Aortic smooth muscle cell (primary cell): Measurements from ENCODE around the gene LCE1B. TPM values are rescaled to one million over a fixed set of nuclear protein-coding genes. Genes with fewer than 3 reads are reported as not detected.

Source experiments
- total RNA-seq: library from RNA; depleted of rRNA; stranded (reverse); fragments of >200 nt; gene quantifications from 2 replicates; pipeline ENCODE4 v1.2.3, GENCODE V29; 2014

The LCE1B gene, protein sequence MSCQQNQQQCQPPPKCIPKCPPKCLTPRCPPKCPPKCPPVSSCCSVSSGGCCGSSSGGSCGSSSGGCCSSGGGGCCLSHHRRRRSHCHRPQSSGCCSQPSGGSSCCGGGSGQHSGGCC
- not detected in 2 replicates for total RNA-seq

DNA sequence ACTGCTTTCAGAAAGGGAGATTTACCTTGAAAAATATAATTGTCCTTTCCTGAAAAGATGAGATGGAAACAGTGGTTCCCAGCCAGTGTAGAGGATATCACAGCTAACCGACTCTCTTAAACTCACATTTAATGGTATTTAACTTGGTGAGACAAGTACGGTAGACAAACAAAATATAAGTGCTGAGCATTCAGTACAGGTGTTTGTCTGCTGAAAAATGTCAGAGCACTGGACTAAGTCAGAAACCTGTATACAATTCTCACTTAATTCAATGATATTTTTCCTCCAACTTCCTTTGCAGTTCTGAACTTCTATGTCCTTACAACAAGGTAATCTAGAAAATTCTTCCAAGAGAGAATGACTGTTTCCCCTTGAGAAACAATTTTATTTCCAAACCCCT is at the start of gene LCE1B:
LCE1B (plus strand) TSS at position 301 of the 400 bp plus-strand sequence. CDS start 476 bp downstream, outside the sequence.

DNA sequence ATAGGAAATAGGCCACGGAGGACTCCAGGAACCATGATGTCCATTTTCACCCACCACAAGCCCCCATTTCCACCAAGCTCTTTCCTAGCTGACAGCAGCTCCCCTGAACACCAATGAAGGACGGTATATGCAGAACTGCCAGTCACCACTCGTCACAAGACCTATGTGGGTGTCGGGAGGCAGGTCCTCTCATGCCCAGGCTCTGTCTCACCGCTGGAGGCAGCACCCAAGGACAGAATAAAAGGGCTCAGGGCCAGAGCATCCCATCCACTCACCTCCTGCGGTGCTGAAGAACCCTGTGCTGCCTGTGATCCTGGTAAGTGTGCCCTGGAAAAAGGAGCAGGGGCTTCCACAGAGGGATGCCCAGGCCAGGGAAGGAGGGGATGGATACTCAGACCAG is 36.9 kb upstream of the LCE1B start, which contains the start of gene LCE1F:
LCE1F (plus strand) TSS at position 266 of the 400 bp plus-strand sequence. CDS start 1,232 bp downstream, outside the sequence.

DNA sequence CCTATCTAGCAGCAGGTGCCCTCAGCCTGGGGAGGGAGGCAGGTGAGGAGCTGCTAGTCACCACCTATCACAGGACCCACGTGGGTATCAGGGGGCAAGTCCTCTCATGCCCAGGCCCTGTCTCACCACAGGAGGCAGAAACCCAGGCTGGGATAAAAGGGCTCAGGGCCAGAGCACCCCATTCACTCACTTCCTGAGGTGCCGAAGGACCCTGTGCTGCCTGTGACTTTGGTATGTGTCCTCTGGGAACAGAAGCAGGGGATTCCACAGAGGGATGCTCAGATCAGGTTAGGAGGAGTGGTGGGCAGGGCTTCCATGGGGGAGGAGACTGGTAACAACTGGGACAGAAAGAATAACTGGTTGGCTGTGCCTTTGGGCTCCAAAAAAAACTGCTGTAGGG is 25.7 kb upstream of the LCE1B start, which contains the start of gene LCE1E:
LCE1E (plus strand) TSS at position 181 of the 400 bp plus-strand sequence. CDS start 1,043 bp downstream, outside the sequence.

GRCh38 chr1:152796421-152796820 is 15.3 kb upstream of the LCE1B start, which contains the start of gene LCE1D:
LCE1D (plus strand) TSS chr1:152796721; CDS start chr1:152797795, 1,074 bp downstream.

GRCh38 chr1:152806576-152806975 is 5.2 kb upstream of the LCE1B start, which contains the start of gene LCE1C:
LCE1C (minus strand) TSS chr1:152806651; CDS start chr1:152805478, 1,173 bp downstream.

DNA sequence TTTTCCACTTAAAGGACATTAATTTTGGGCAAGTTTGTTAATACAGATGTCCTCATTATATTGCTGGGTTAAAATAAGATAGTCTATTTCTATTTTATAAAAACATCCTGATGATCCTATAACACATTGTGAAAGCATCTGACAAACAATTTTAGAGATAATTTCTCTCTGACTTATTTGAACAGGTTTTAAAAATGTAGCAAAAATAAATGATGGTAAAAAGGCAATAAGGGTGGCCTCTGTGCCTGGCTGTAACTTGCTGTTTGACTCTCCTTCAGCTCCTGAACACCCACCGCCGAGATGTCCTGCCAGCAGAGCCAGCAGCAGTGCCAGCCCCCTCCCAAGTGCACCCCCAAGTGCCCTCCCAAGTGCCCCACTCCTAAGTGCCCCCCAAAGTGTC is 15.4 kb downstream of the LCE1B start, which contains the start of gene LCE1A:
LCE1A (plus strand) TSS at position 301 of the 400 bp plus-strand sequence; CDS start at position 301, 0 bp downstream.

GRCh38 chr1:152842556-152842955 is 30.8 kb downstream of the LCE1B start, which contains the start of gene LCE6A:
LCE6A (plus strand) TSS chr1:152842856; CDS start chr1:152843521, 665 bp downstream.

GRCh38 chr1:152859696-152860095 is 47.9 kb downstream of the LCE1B start, which contains the start of gene LCE7A:
LCE7A (plus strand) TSS chr1:152859996; CDS start chr1:152860698, 702 bp downstream.

Other genes starting within 250 kb of the LCE1B start
- gene LCE3E, start 245.2 kb upstream of the LCE1B start, total RNA-seq, result not detected in 2 replicates
- gene LCE3D, start 231.5 kb upstream of the LCE1B start, total RNA-seq, result not detected in 2 replicates
- gene LCE3C, start 211.7 kb upstream of the LCE1B start, total RNA-seq, result not detected in 2 replicates
- gene LCE3B, start 198.2 kb upstream of the LCE1B start, total RNA-seq, result not detected in 2 replicates
- gene LCE3A, start 188.9 kb upstream of the LCE1B start, total RNA-seq, result not detected in 2 replicates
- gene LCE2D, start 148.6 kb upstream of the LCE1B start, total RNA-seq, result not detected in 2 replicates
- not detected in 2 replicates for gene LCE2C, start 136.7 kb upstream of the LCE1B start, total RNA-seq
- gene LCE2B, start 125.8 kb upstream of the LCE1B start, total RNA-seq, result not detected in 2 replicates
- gene LCE2A, start 113.6 kb upstream of the LCE1B start, total RNA-seq, result not detected in 2 replicates
- gene LCE4A, start 103.8 kb upstream of the LCE1B start, total RNA-seq, result not detected in 2 replicates
- not detected in 2 replicates for gene KPRP, start 53.9 kb upstream of the LCE1B start, total RNA-seq
- gene LCE1F, start 36.8 kb upstream of the LCE1B start, total RNA-seq, result not detected in 2 replicates
- gene LCE1E, start 25.7 kb upstream of the LCE1B start, total RNA-seq, result not detected in 2 replicates
- gene LCE1D, start 15.2 kb upstream of the LCE1B start, total RNA-seq, result not detected in 2 replicates
- gene LCE1C, start 5.3 kb upstream of the LCE1B start, total RNA-seq, result not detected in 2 replicates
- gene LCE1A, start 15.5 kb downstream of the LCE1B start, total RNA-seq, result not detected in 2 replicates
- not detected in 2 replicates for gene LCE6A, start 30.9 kb downstream of the LCE1B start, total RNA-seq
- not detected in 2 replicates for gene LCE7A, start 48.0 kb downstream of the LCE1B start, total RNA-seq
- gene SMCP, start 66.4 kb downstream of the LCE1B start, total RNA-seq, result not detected in 2 replicates
- gene IVL, start 96.6 kb downstream of the LCE1B start, total RNA-seq, result not detected in 2 replicates
- not detected in 2 replicates for gene SPRR5, start 135.2 kb downstream of the LCE1B start, total RNA-seq
- gene SPRR4, start 158.7 kb downstream of the LCE1B start, total RNA-seq, result not detected in 2 replicates
- not detected in 2 replicates for gene SPRR1A, start 172.1 kb downstream of the LCE1B start, total RNA-seq
- gene SPRR3, start 189.8 kb downstream of the LCE1B start, total RNA-seq, result not detected in 2 replicates
- not detected in 2 replicates for gene SPRR1B, start 219.2 kb downstream of the LCE1B start, total RNA-seq
- not detected in 2 replicates for gene SPRR2D, start 229.1 kb downstream of the LCE1B start, total RNA-seq
- gene SPRR2A, start 245.5 kb downstream of the LCE1B start, total RNA-seq, result not detected in 2 replicates